ENCODE results near the gene NFILZ. TPM values are rescaled to one million over a fixed set of nuclear protein-coding genes. Genes with fewer than 3 reads are reported as not detected.

The NFILZ gene
- total RNA-seq, 1 donor from 2014 or later = not detected

- Mint-ChIP-seq H3K9me3 (ENCODE audit: unreplicated experiment) (no peaks in the 10 kb centered on the region), H3K4me3 (ENCODE audit: unreplicated experiment) (no peak overlapping the region)
Measured at GRCh38 chr19:8641908-8642547, 11.6 kb downstream of the NFILZ start.

GRCh38 chr19:8642561-8642960, 12.1 kb downstream of the NFILZ start:
- Mint-ChIP-seq H3K27me3 (ENCODE audit: unreplicated experiment) (peaks cover 20% of the 10 kb centered on the region), H3K9me3 (ENCODE audit: unreplicated experiment) (no peaks in the 10 kb centered on the region), H3K4me1 (ENCODE audit: unreplicated experiment) (peaks cover 28% of the 10 kb centered on the region), H3K4me3 (ENCODE audit: unreplicated experiment) (no peak overlapping the region), H3K36me3 (ENCODE audit: unreplicated experiment) (peaks cover 1% of the 10 kb centered on the region), H3K27ac (ENCODE audit: unreplicated experiment) (no peak overlapping the region)
- no peak for TF ChIP-seq CTCF (IDR thresholded peaks at IDR 0.05)
- no peak for DNase-seq (ENCODE audit: extremely low spot score, unreplicated experiment)

More at GRCh38 chr19:8641908-8642547, 11.6 kb downstream of the NFILZ start:
- peak; percentile 71 for TF ChIP-seq CTCF (IDR thresholded peaks at IDR 0.05)
- peaks cover 1% of the 10 kb centered on the region for H3K36me3 Mint-ChIP-seq (ENCODE audit: unreplicated experiment)
- H3K27me3 Mint-ChIP-seq (ENCODE audit: unreplicated experiment) = peaks cover 19% of the 10 kb centered on the region
- peaks cover 30% of the 10 kb centered on the region for H3K4me1 Mint-ChIP-seq (ENCODE audit: unreplicated experiment)
- no peak for DNase-seq (ENCODE audit: extremely low spot score, unreplicated experiment)
- H3K27ac Mint-ChIP-seq (ENCODE audit: unreplicated experiment) = no peak overlapping the region

GRCh38 chr19:8643860-8644653, 13.6 kb downstream of the NFILZ start:
- H3K27ac Mint-ChIP-seq (ENCODE audit: unreplicated experiment) = no peak overlapping the region
- peaks cover 16% of the 10 kb centered on the region for H3K4me1 Mint-ChIP-seq (ENCODE audit: unreplicated experiment)
- H3K27me3 Mint-ChIP-seq (ENCODE audit: unreplicated experiment) = peaks cover 20% of the 10 kb centered on the region
- no peaks in the 10 kb centered on the region for H3K9me3 Mint-ChIP-seq (ENCODE audit: unreplicated experiment)
- no peak for TF ChIP-seq CTCF (IDR thresholded peaks at IDR 0.05)
- no peaks in the 10 kb centered on the region for H3K36me3 Mint-ChIP-seq (ENCODE audit: unreplicated experiment)
- DNase-seq (ENCODE audit: extremely low spot score, unreplicated experiment) = no peak
- H3K4me3 Mint-ChIP-seq (ENCODE audit: unreplicated experiment) = no peak overlapping the region

GRCh38 chr19:8648240-8648639, 17.8 kb downstream of the NFILZ start:
- no peak overlapping the region for H3K27ac Mint-ChIP-seq (ENCODE audit: unreplicated experiment)
- TF ChIP-seq CTCF (IDR thresholded peaks at IDR 0.05) = no peak
- no peak overlapping the region for H3K4me3 Mint-ChIP-seq (ENCODE audit: unreplicated experiment)
- no peaks in the 10 kb centered on the region for H3K36me3 Mint-ChIP-seq (ENCODE audit: unreplicated experiment)
- H3K9me3 Mint-ChIP-seq (ENCODE audit: unreplicated experiment) = no peaks in the 10 kb centered on the region
- DNase-seq (ENCODE audit: extremely low spot score, unreplicated experiment) = no peak
- peaks cover 23% of the 10 kb centered on the region for H3K27me3 Mint-ChIP-seq (ENCODE audit: unreplicated experiment)
- H3K4me1 Mint-ChIP-seq (ENCODE audit: unreplicated experiment) = peaks cover 8% of the 10 kb centered on the region

Measured in osteocyte (in vitro differentiated cells).